Retina (tissue), 1 donor: ENCODE results near the gene LRBA.

Experiments used
- DNase-seq: peaks from one replicate; pipeline ENCODE4 v3.0.0-alpha.2; 2016

The LRBA gene

DNA sequence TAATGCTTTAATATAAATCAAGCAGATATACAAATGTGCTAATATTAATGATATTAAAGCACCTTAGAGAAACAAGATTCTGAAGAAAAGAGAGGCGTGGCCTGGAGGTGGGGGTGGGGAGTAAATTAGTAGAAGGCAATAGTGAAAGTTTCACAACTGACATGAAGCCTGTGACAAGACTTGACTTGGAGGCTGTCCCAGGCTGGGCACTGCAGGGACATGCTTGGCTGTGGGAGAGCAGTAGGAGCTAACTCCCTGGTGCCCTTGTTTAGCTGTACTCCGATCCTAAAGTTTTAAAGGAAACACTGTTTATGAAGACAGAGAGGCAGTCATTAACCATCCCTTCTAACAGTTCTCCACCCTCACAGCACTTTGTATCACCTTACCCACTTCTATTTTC, 672.1 kb downstream of the LRBA start:
- no peak for DNase-seq

DNA sequence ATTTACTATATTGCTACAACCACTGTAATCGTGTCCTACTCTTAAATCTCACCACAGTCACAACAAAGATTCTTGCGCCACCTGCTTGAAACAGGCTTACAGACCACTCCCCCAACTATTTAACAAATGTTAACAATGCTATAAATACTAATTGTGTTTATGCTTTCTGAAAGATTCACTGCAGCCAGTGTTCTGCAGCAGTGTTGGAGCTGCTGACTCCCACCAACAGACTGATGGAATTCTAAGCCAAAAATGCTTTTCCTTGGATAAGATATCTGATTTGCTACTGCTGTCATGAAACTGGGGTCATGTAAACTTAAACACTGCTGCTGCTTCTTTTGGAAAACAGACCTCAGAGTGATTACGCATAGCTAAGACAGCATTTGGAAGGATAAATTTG, 677.4 kb downstream of the LRBA start:
- no peak for DNase-seq

DNA sequence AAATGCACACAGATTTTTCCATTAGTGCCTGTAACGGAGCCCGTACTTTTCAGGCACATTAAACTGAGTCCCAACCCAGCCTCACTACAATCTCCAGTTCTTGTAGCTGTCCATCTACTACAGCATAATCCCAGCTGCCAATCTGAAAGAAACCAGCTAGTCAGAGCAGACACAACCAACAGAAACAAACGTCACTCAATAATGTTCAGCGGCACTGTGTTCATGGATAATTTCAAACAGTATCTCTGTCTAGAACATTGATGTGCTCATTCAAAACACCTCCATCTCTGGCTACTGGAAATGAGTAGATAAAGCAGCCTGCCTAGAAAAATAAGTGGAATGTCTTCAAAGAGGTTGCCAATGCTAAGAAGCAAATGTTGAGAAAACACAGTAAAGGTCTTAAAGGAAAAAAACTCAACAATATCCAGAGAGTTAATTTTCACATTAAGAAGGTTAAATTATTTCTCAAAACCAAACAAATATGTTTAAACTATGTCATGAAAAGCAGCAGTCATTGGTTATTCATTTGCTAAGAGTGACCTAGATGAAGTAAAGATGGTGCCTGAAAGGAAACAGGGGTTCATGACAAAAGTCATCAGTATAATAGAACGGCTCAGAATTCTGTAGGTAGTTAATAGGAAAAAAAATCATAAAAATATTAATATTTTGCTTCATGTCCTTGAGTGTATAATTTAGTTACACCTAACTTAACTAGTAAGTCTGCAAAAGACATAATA, 678.2 kb downstream of the LRBA start:
- no peak for DNase-seq

DNA sequence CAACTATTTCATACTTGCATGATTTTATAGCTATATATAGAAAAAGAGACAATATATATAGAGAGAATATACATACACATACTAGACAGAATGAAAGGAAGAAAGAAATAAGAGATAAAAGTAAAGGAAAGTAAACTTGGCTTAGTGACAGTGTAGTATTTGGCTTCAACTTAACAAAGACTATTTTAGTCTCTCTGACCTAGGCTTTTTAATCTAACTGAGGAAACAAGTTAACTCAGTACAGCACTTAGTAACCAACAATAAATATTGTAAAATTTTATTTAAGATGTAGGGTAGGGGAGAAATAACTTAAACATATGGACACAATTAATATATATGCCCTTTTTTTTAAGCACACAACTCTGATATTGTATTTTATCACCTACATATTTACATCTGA, 682.1 kb downstream of the LRBA start:
- DNase-seq = no peak

DNA sequence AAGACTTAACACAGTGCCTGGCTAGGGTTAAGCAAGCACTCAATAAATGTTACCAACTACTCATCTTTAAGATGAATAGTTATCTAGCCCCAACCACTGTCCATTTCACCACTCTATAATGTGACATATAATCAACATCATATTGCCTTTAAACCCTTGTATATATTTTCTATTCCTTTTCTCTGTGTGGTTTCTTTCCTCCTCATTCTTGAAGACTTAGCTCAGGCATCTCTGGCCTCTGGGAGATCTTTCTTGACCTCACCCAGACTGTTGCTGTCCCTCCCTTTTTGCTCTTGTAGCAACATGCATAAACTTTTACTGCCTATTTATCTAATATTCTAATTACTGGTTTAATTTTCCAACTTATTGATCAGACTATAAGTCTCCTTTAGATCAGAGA, 683.0 kb downstream of the LRBA start:
- DNase-seq = no peak

DNA sequence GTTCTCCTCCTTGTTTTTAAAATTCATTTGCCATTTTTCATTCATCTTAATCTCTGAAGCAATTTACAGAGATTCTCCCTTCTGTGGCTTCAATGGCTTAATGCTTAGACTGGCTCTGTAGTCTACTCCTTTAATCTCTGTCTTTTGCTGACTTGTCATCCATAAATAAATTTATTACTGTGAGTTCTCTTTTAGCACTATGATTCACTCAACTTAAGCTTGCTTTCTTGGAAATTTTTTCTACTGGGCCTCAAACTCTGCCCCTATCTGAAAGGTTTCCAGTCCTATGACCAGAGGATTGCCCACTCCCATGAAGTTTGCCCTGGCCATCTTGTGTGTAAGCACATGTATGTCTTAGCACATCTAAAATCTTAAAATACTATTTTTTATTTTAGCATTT, 685.7 kb downstream of the LRBA start:
- DNase-seq = no peak

DNA sequence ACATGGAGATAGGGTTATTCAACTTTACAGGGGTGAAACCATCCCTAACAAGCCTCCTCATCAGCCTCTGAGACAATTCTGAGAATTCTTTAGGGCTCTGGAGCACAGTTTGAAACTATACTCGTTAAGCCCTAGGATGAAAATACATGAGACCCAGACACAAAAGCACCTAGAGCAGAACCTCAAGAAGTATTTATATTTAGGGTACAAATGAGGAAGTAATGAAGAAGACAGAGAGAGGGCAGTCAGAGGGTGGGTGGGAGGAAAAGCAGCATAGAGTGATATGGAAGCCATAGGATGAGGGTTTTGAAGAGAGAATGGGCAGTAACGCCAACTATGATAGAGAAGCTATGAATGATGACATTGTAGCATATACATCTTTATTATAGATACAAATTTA, 686.6 kb downstream of the LRBA start:
- no peak for DNase-seq

DNA sequence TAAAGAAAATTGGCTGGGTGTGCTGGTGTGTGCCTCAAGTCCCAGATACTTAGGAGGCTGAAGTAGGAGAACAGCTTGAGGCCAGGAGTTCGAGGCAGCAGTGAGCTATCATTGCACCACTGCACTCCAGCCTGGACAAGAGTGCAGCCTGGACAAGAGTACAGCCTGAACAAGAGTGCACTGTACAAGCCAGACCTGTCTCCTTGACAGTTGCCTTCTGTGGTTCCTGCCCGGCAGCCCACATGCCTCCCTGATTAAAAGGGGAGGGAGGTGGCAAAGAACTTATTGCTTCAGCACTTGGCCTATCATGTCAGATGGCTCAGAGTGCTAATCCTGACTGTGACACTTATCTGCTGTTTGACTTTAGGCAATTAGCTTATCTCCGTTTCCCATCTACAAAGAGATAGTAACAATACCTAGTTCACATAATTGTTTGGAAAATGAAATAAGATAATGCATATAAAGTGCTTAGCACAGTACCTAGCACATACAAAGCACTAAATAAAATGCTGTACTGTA, 687.8 kb downstream of the LRBA start:
- DNase-seq = no peak

DNA sequence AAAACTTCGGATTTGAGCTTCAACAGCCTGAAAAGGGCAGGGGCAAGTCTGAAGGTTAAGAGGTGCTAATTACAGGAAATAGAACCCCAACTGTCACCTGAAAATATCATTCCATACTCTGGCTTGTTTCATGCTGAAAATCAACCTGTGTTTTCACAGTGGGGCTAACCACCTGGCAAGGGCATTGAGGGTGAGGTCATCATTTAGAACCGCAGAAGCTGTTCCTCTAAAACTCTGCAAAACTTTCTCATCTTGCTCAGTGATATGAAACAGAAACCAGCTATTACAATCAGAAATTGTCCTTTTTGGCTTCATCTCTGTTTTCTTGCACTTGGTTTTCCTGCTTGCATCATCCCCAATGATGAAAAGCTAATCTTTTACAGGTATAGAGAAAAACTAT, 689.2 kb downstream of the LRBA start:
- no peak for DNase-seq

DNA sequence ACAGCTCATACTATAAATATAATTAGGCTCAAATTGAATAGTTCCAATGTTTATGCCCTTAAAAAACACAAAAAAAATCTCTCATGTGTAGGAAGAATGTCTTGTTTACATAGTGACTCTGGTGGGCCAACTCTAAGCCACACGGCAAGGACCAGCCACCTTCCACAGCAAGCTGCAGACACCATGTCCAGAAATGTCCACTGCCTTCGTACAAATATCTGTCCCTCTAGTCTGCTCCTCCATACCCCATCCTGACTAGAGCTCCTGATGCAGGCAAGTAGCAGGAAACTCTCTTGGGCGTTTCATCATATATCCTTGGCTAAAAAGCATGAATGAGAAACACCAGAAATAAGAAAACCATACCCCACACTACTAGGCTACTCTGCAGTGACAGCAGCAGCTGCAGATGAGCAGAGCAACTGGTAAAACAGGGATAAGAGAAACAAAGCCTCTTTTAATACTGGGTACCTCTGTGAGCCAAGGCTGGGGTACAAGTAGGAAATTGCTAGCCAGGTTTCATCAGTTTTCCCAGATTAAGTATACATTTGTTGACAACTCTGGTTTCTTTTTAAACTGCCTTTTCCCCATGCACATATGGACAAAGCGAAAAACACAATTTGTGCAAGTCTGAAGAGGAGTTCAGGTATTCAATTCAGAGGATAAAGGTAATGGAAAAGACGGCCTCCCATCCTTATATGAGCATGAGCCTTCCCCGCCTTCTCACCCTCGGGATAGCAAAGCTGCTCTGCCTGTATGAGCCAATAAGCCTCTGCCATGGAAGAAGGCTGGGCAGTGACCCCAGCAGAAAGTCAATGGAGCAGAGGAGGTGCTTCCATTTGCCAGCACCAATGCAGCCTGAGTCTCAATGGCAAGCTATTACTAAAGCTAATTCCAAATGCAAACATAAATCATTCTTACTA, 691.4 kb downstream of the LRBA start:
- peak; percentile 24 for DNase-seq

DNA sequence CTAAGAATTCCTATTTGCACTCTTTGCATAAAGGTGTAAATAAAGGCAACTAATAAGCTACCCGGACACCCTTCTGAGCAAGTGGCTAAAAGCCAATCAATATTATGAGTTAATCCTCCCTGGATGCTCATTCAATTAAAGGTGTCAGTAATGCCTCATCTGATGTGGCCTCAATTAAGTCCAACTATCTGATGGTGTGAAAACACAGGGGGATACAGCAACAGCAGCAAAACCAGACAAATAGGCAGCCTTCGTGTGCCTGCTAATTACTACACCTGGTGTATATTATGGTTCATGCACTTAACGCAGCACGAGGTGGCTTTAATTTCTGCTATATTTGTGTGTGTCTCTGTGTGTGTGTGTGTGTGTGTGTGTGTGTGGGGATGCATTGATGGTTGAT, 692.4 kb downstream of the LRBA start:
- no peak for DNase-seq

DNA sequence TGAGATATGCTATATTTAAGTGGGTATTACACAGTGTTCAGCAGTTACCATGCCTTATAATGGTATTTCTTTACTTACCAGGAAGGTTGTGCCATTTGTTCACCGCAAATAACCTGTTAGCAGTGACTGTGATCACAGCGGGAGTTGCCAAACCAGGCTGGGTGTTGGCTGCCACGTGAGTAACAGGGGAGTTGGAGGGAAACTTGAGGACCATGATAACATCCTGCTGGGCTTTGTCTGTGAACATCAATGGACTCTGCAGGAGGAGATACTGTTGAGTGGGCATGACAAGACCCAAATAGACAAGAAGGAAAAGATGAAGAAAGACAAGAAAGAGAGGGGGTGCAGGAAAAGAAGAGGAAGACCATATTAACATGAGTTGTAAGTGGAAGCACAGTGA, 694.0 kb downstream of the LRBA start:
- DNase-seq = no peak

DNA sequence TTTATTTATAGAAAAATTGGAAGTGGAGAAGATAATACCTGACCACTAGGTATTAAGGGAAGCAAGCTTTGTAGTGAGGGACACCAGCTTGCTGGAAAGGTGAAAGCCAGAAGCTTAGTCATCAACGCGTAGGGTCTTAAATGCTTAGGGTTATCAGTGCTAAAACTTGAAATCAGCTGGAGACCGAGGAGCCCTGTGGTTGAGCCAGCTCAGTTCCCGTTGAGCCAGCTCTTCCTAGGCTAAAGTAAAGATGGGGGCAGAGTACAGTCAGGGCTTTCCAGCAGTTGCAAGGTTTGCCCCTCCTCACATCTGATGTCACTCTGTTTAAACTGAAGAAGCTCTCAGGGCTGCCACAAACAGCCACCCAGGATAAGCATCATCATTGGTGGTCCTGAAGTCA, 696.1 kb downstream of the LRBA start:
- no peak for DNase-seq

DNA sequence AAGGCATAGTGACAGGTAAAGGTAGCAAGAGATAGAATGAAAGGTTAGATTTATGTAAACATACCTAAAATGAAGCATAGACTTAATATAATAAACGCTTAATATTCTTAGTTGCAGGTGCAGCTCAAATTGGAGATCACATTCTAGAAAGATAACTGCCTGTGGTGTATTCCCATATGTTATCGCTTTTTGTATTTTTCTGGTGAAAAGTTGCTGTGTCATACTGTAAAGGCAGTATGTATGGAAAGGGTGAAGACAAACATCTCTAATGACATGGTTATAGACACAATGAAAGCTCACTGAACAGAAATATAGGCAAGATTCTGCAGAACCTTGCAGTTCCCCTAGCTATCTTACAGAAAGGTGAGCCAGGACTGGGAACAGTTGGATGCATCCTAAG, 696.6 kb downstream of the LRBA start:
- no peak for DNase-seq

DNA sequence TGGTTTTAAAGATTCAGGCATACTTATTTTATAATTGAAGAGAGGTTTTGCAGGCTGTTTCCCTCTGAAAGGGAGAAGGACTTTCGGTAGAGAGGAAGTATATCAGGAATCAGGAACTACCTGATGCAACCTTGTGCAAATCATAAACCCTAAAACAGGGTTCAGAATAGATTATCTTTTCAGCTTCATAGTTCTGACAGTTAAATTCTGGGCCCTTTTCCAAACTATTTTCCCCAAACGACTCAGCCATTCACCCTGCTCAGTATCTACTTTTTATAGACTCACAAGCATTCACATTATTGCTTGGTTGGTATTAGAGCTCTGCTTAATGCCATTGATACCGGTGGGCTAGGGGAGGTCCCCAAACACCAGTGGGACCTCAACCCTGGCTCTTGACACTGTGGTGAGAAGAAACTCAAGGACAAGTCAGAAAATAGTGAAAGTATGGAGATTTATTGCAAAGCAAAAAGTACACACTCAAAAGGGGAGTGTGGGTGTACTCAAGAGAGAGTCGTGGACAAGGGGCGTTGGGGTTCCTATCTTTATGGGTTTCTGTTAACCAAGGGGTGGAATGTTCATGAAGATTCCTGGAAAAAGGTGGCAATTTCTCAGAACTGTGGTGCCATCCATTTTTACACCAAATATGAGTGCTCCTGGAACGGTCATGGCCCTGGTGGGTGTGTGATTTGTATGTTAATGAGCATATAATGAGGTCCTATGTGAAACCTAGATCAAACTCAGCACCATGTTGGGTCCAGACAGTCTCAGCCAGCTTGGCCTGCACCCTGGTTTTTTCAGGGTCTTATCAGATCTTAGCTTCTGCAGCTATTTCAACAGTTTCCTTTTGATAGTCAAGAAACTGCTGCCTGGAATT, 698.5 kb downstream of the LRBA start:
- no peak for DNase-seq

DNA sequence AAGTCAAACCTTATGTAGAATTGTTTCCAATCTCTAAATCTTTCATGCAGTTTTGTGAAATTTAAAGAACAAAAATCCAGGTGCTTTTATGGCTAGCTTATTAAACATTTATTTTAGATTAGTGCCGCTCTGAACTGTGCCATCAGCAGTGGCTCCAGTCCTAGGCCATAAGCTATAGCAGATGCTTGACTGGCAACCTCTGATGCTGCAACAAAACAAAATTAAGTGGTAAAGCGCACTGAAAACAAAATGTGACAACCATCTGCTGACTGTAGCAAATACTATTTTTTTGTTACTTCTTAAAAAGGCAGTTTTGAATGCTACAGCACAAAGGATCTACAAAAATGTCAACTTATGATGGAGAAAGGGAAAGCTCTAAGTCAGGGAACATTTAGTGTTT, 699.4 kb downstream of the LRBA start:
- peak; percentile 22 for DNase-seq

DNA sequence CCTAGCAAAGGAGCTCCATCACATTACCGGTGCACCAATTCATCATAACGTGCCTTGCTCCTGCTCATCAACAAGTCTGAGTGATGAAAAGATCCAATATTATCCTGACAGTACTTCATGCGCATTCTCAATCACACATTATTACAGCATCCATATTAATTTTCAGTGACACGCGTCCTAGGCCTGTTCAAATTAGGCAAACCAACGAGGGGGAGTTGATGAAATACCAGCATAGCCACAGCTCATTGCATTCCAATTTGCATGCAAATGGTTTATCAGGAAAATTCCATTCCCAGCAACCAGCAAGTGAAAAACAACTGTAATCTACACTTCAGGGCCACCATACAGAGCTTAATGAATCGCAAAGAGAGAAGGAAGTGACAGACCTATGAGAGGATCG, 699.9 kb downstream of the LRBA start:
- peak; percentile 31 for DNase-seq

DNA sequence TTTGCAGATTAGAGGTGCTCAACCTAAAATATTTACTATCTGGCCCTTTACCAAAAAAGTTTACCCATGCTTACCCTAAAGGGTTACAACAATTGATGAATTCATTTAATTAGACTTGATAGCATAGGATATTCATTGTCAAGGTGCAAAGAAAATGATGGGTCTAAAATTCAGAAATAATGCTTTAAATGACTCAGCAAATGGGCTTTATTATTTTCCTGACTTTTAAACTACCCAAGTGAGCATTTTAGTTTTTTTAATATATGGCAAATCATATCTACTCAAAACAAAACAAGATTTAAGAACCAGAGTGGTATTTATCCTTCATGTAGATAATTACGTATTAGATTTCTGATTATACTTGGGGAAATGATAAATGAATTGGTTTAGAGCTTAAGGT, 701.1 kb downstream of the LRBA start:
- no peak for DNase-seq

DNA sequence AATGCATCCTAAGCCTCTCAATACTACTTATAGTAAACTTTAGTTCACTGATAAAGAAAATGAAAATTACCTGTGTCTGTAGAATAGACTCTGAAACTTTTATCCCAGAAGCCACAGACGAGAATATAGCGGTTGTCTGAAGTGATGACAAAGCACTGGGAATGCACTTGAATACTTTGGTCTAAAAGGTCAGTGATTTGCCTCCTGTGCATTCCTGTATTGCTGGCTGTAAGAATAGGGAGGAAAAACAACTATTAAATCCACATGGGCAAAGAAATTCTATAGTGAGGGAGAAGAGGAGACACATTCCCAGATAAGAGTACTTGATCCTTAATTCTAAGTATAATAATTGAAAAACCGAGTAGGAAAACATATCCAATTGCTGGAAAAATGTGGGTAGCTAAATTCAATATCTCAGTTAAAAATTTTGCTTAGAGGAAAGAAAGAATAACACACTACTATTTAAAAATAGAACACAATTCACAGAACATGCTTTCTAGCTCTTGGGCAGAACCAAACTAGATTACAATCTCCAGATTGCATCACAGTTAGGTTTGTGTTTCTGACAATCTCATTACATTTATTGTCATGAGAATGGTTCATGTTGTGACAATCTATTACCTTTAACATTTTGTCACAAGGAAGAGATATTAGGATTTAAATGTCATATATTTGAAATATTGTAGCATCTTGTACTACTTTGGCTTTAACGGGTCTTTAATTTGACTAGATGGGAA, 704.8 kb downstream of the LRBA start:
- DNase-seq = no peak

DNA sequence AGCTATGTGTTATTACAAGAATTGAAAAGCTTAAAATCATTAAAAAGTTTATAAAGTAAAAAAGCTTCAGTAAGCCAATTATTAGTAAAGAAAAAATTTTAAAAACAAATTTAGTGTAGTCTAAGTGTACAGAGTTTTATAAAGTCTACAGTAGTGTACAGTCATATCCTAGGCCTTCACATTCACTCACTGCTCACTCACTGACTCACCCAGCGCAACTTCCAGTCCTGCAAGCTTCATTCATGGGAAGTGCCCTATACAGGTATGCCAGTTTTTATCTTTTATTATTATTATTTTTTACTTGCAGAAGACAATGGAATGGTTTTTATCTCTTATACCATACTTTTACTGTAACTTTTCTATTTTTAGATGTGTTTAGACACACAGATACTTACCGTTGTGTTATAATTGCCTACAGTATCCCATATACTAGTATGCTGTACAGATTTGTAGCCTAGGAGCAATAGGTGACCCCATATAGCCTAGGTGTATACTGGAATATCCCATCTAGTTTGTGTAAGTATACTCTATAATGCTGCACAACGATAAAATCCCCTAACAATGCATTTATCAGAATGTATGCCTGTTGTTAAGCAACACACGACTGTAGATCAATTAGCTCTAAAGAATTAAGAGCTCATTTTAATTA, 706.1 kb downstream of the LRBA start:
- DNase-seq = no peak

DNA sequence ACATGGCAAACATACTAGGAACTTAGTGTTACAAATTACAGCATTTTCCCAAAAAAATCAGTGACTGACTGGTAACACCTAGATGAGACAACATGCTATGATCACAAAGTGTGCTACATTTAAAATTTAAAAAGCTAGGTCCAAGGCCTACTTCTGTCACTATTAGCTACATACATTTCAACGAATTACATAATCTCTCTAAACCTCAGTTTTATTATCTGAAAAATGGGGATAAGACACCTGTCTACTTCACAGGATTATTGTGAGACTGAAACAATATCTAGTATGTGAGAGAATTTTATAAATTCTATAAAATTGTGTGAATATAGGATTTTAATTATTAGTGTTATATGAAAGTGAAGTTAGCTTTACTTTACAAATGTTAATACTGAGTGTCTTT, 708.4 kb downstream of the LRBA start:
- no peak for DNase-seq

DNA sequence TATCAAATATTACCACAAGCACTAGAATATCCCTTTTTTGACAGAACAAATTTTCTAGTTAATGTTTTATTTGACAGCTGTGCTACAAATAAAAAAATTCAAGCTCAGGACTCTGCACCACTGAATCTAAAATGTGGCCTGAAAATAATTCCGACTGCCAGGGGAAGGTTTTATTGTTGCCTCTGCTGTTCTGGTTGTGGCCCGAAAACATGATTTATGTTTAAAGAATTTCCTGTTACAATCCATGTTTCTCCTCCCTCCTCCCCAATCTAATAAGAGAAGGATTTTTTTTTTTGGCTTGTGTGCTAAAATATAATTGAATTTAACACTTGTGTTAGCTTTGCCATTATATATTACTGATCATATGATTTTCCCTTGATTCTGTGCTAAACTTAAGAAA, 709.1 kb downstream of the LRBA start:
- DNase-seq = no peak
